HCT116 (cell line): ENCODE measurements around the gene ARHGEF25. TPM values are rescaled to one million over a fixed set of nuclear protein-coding genes. Genes with fewer than 3 reads are reported as not detected.

ENCODE experiments used
- ATAC-seq: fragments of 200-7000 bp; cut with Tn5 transposase; 2 replicates; pipeline ENCODE4 v1.9.1; 2020; ENCODE audit warnings: mild to moderate bottlenecking, moderate library complexity
- BruUV-seq: library from RNA; stranded (reverse); fragments of 400-500 nt; replicated peaks from 2 replicates; lab custom pipeline; 2021; lab: Mats Ljungman, UMichigan
- CTCF ChIA-PET: fragments of 300-600 bp; sonication (Branson Sonifier 250); formaldehyde crosslinking; loops from one replicate; lab custom pipeline; 2021; ENCODE audit warnings: antibody characterized with exemption; lab: Charles Lee
- POLR2A ChIA-PET: fragments of 300-600, 350-600 bp; sonication (Branson Sonifier 250); formaldehyde crosslinking; loops from one replicate; lab custom pipeline; 2021; ENCODE audit warnings: antibody characterized with exemption; lab: Charles Lee
- RAD21 ChIA-PET, 2 experiments: fragments of 300-600 bp; sonication (Branson Sonifier 250); formaldehyde crosslinking; loops; one replicate each; lab custom pipeline; 2023; ENCODE audit warnings: low total read pairs in 2 of 2; ENCODE audit not compliant: uncharacterized antibody in 2 of 2, unreplicated experiment in 2 of 2, low non-redundant PET in 1 of 2; lab: Charles Lee
- DNase-seq: peaks from one replicate; pipeline ENCODE4 v3.0.0-alpha.2; 2010; ENCODE audit warnings: low read depth, low spot score
- H2AFZ ChIP-seq: fragments of 200-600 bp; shearing (Covaris generic), sonication (generic); 2 replicates; pipeline ENCODE4 v1.6.1; 2017; ENCODE audit warnings: low read depth, mixed run types, mixed read lengths, antibody characterized with exemption, low read length; ENCODE audit not compliant: poor library complexity, severe bottlenecking
- H3K27ac ChIP-seq: 2 replicates; pipeline ENCODE4 v1.5.1; 2012; ENCODE audit warnings: low read depth, low read length
- H3K27me3 ChIP-seq: fragments of 200-600 bp; sonication (generic); 2 replicates; pipeline ENCODE4 v1.6.1; 2016; ENCODE audit warnings: mixed run types, low read length, mixed read lengths; ENCODE audit not compliant: insufficient read depth
- H3K36me3 ChIP-seq, 2 experiments: fragments of 200-500 bp in 1 of 2; fragments of 200-600 bp in 1 of 2; sonication (Bioruptor generic) in 1 of 2; sonication (generic) in 1 of 2; 2 replicates each; pipeline versions ENCODE4 v1.5.1 to v1.6.1; 2014 to 2016; ENCODE audit warnings: low read length in 2 of 2, inconsistent platforms in 1 of 2, mixed read lengths in 1 of 2, mixed run types in 1 of 2; ENCODE audit not compliant: insufficient read depth in 2 of 2, control insufficient read depth in 1 of 2
- H3K4me1 ChIP-seq, 2 experiments: fragments of 200-600 bp in 1 of 2; sonication (generic) in 1 of 2; 2 replicates each; pipeline versions ENCODE4 v1.5.1 to v1.6.1; 2012 to 2017; ENCODE audit warnings: low read length in 2 of 2, inconsistent platforms in 1 of 2, mild to moderate bottlenecking in 1 of 2, mixed read lengths in 1 of 2, mixed run types in 1 of 2, moderate library complexity in 1 of 2; ENCODE audit not compliant: insufficient read depth in 2 of 2, control insufficient read depth in 1 of 2
- H3K4me2 ChIP-seq: fragments of 200-600 bp; sonication (generic); 2 replicates; pipeline ENCODE4 v1.6.1; 2017; ENCODE audit warnings: mixed run types, low read length, mixed read lengths
- H3K4me3 ChIP-seq, 2 experiments: fragments of 200-600 bp in 1 of 2; sonication (generic) in 1 of 2; replicated peaks in 1 of 2; 2 replicates each; pipeline ENCODE4 v1.5.1; 2011 to 2016; ENCODE audit warnings: low read length in 2 of 2, control low read depth in 1 of 2, low read depth in 1 of 2, mild to moderate bottlenecking in 1 of 2, mixed read lengths in 1 of 2, mixed run types in 1 of 2
- H3K79me2 ChIP-seq: fragments of 200-600 bp; sonication (generic); 2 replicates; pipeline ENCODE4 v1.6.1; 2017; ENCODE audit warnings: mild to moderate bottlenecking, mixed run types, low read length, moderate library complexity, mixed read lengths; ENCODE audit not compliant: insufficient read depth
- H3K9ac ChIP-seq: fragments of 200-600 bp; sonication (generic); 2 replicates; pipeline ENCODE4 v1.6.1; 2016; ENCODE audit warnings: low read length, mixed read lengths
- H3K9me2 ChIP-seq: fragments of 200-600 bp; sonication (generic), shearing (Covaris generic); 2 replicates; pipeline ENCODE4 v1.6.1; 2017; ENCODE audit warnings: mixed run types, mild to moderate bottlenecking, moderate library complexity; ENCODE audit not compliant: insufficient read depth
- H3K9me3 ChIP-seq, 2 experiments: fragments of 200-500 bp in 1 of 2; fragments of 200-600 bp in 1 of 2; sonication (Bioruptor generic) in 1 of 2; sonication (generic) in 1 of 2; 2 replicates each; pipeline ENCODE4 v1.6.1; 2014 to 2017; ENCODE audit warnings: low read length in 2 of 2, mixed read lengths in 2 of 2, inconsistent platforms in 1 of 2, low read depth in 1 of 2, mild to moderate bottlenecking in 1 of 2, mixed run types in 1 of 2, moderate library complexity in 1 of 2; ENCODE audit not compliant: control insufficient read depth in 1 of 2, insufficient read depth in 1 of 2
- H4K20me1 ChIP-seq: fragments of 200-600 bp; sonication (generic), shearing (Covaris generic); 2 replicates; pipeline ENCODE4 v1.6.1; 2017; ENCODE audit warnings: mixed run types, mild to moderate bottlenecking, moderate library complexity; ENCODE audit not compliant: insufficient read depth
- CBX3 ChIP-seq: IDR thresholded peaks from 2 replicates; pipeline ENCODE4 v1.6.1; 2012; ENCODE audit warnings: low read depth
- JUND ChIP-seq: IDR thresholded peaks from 2 replicates; pipeline ENCODE4 v1.6.1; 2012
- POLR2A ChIP-seq: IDR thresholded peaks from 2 replicates; pipeline ENCODE4 v1.7.0; 2011; ENCODE audit warnings: borderline replicate concordance; ENCODE audit not compliant: insufficient read depth, insufficient read length; ENCODE audit errors: extremely low read depth
- POLR2AphosphoS5 ChIP-seq: IDR thresholded peaks from 2 replicates; pipeline ENCODE4 v1.6.1; 2011; ENCODE audit warnings: mild to moderate bottlenecking, low read depth, low read length, moderate library complexity
- TCF7L2 ChIP-seq: IDR thresholded peaks from 2 replicates; pipeline ENCODE4 v1.7.0; 2011; ENCODE audit warnings: borderline replicate concordance, inconsistent platforms; ENCODE audit not compliant: insufficient read depth, insufficient read length; ENCODE audit errors: extremely low read depth
- YY1 ChIP-seq: IDR thresholded peaks from 2 replicates; pipeline ENCODE4 v1.6.1; 2011; ENCODE audit warnings: low read length, low read depth, moderate library complexity, mild to moderate bottlenecking; ENCODE audit not compliant: insufficient replicate concordance; ENCODE audit errors: extremely low read depth
- ZFX ChIP-seq: fragments of 450-650 bp; IDR thresholded peaks from 2 replicates; pipeline ENCODE4 v1.6.1; 2017
- intact Hi-C: fragments of 100-400 bp; cut with micrococcal nuclease; formaldehyde crosslinking; loops from 2 replicates; pipeline ENCODE4 v1.10.0; 2022
- total RNA-seq: library from RNA; stranded (reverse); gene quantifications from one replicate; pipeline ENCODE4 v1.2.1, GENCODE V29; 2021; ENCODE audit not compliant: unreplicated experiment
- TF ChIP-seq, protein P1 (sequence below): IDR thresholded peaks from 2 replicates; pipeline ENCODE4 v1.6.1; 2011; ENCODE audit warnings: mild to moderate bottlenecking, low read length, moderate library complexity; ENCODE audit not compliant: insufficient replicate concordance; ENCODE audit errors: extremely low read depth
- TF ChIP-seq, protein P2 (sequence below): IDR thresholded peaks from 2 replicates; pipeline ENCODE4 v1.6.1; 2012

ARHGEF25 gene
- total RNA-seq, 1 experiment from 2014 or later = 3.6 TPM

DNA sequence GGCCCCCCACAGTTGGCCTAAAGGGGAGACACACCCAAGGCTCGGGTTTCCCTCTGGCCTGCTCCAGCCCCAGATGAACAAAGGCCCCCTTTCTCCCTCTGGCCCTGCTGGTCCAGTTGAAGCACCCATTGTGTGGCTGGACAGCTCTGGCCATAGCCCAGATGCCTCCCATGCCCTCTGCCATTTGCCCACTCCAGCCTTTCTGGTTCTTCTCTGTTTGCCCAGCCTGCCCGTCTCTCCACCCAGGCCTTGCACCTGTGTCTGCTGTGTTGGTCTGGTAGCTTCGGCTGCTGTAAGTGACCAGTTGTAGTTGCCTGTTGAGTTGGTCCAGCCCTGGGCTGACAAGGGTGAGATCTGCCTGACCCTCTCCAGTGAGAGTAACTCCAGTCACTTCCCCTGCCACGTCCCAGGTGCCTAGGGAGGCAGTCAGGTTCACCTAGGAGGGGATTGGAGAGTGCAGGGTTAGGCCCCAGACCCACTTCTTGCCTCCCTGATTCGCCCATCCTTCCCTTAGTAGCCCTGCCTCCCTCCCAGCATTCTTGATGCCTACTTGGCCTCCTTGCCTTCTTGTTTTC is 18.7 kb downstream of the ARHGEF25 start:
- CTCF ChIA-PET = no interaction called here
- no peak overlapping the region for H3K4me3 ChIP-seq
- ATAC-seq (no peak), DNase-seq (no peak)
- H4K20me1 ChIP-seq = no peaks in the 10 kb centered on the region
- no peak overlapping the region for H3K4me2 ChIP-seq
- TF ChIP-seq, protein P1, sequence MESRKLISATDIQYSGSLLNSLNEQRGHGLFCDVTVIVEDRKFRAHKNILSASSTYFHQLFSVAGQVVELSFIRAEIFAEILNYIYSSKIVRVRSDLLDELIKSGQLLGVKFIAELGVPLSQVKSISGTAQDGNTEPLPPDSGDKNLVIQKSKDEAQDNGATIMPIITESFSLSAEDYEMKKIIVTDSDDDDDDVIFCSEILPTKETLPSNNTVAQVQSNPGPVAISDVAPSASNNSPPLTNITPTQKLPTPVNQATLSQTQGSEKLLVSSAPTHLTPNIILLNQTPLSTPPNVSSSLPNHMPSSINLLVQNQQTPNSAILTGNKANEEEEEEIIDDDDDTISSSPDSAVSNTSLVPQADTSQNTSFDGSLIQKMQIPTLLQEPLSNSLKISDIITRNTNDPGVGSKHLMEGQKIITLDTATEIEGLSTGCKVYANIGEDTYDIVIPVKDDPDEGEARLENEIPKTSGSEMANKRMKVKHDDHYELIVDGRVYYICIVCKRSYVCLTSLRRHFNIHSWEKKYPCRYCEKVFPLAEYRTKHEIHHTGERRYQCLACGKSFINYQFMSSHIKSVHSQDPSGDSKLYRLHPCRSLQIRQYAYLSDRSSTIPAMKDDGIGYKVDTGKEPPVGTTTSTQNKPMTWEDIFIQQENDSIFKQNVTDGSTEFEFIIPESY = no peak
- TF ChIP-seq POLR2AphosphoS5 (no peak), POLR2A (no peak), JUND (no peak), YY1 (no peak), TCF7L2 (no peak), CBX3 (no peak), ZFX (no peak)
- TF ChIP-seq, protein P2, sequence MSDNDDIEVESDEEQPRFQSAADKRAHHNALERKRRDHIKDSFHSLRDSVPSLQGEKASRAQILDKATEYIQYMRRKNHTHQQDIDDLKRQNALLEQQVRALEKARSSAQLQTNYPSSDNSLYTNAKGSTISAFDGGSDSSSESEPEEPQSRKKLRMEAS = no peak
- RAD21 ChIA-PET = no interaction called here
- no peak overlapping the region for H3K27ac ChIP-seq
- no peaks in the 10 kb centered on the region for H3K9me3 ChIP-seq
- intact Hi-C loops = no loop called here
- peaks cover 0 to 14% of the 10 kb centered on the region in 2 experiments; a peak in 2 of 4 replicates for H3K36me3 ChIP-seq
- BruUV-seq = no TSS peak
- no peak overlapping the region for H2AFZ ChIP-seq
- POLR2A ChIA-PET = no interaction called here
- H3K79me2 ChIP-seq = peaks cover 13% of the 10 kb centered on the region
- H3K9ac ChIP-seq = no peak overlapping the region
- H3K4me1 ChIP-seq = peaks cover 12 to 21% of the 10 kb centered on the region in 2 experiments
- no peaks in the 10 kb centered on the region for H3K27me3 ChIP-seq
- no peaks in the 10 kb centered on the region for H3K9me2 ChIP-seq
